Measurements from ENCODE around the gene CSK.

CSK gene

GRCh38 chr15:74802290-74802689 is 20.4 kb downstream of the CSK start:
- H3K36me3 ChIP-seq (ENCODE audit: insufficient read depth, low read length): peaks cover 73% of the 10 kb centered on the region; the same call in 1 of the 2 replicates
- no peaks in the 10 kb centered on the region for H3K9me2 ChIP-seq (replicated peaks; ENCODE audit: low read depth, low read length)
- no peak overlapping the region for H3K4me3 ChIP-seq (ENCODE audit: low read length, poor library complexity, severe bottlenecking)
- no peak overlapping the region for H2AFZ ChIP-seq (ENCODE audit: low read length)
- H3K9me3 ChIP-seq (ENCODE audit: insufficient read depth, low read depth, low read length): no peaks in the 10 kb centered on the region
- H4K20me1 ChIP-seq (ENCODE audit: insufficient read depth, low read length, poor library complexity, severe bottlenecking): peaks cover 24% of the 10 kb centered on the region
- no peaks in the 10 kb centered on the region for H3K27me3 ChIP-seq (ENCODE audit: insufficient read depth, low read length, poor library complexity, severe bottlenecking)
- TF ChIP-seq CTCF (conservative IDR thresholded peaks at IDR 0.05; ENCODE audit: low read length) (no peak), EZH2phosphoT487 (IDR thresholded peaks at IDR 0.05; ENCODE audit: borderline replicate concordance) (no peak)
- H3K9ac ChIP-seq (ENCODE audit: low read depth, low read length, poor library complexity, severe bottlenecking): no peak overlapping the region
- no peaks in the 10 kb centered on the region for H3K4me1 ChIP-seq (ENCODE audit: insufficient read depth, low read length, poor library complexity, severe bottlenecking)
- peaks cover 3% of the 10 kb centered on the region; the same call in 1 of the 2 replicates for H3F3A ChIP-seq (ENCODE audit: low read depth)
- H3K79me2 ChIP-seq (ENCODE audit: insufficient read depth, low read length): peaks cover 12% of the 10 kb centered on the region; the same call in 1 of the 2 replicates
- H3K4me2 ChIP-seq (ENCODE audit: low read depth, low read length, poor library complexity, severe bottlenecking): no peak overlapping the region

- H3K9me2 ChIP-seq (replicated peaks; ENCODE audit: low read depth, low read length): no peaks in the 10 kb centered on the region
- TF ChIP-seq CTCF (conservative IDR thresholded peaks at IDR 0.05; ENCODE audit: low read length): no peak
- TF ChIP-seq EZH2phosphoT487 (IDR thresholded peaks at IDR 0.05; ENCODE audit: borderline replicate concordance): no peak
- no peak overlapping the region for H3K4me2 ChIP-seq (ENCODE audit: low read depth, low read length, poor library complexity, severe bottlenecking)
- H3K9ac ChIP-seq (ENCODE audit: low read depth, low read length, poor library complexity, severe bottlenecking): no peak overlapping the region
- no peak overlapping the region for H3K4me3 ChIP-seq (ENCODE audit: low read length, poor library complexity, severe bottlenecking)
- H3K79me2 ChIP-seq (ENCODE audit: insufficient read depth, low read length): peaks cover 6% of the 10 kb centered on the region; the same call in 1 of the 2 replicates
- H3K27me3 ChIP-seq (ENCODE audit: insufficient read depth, low read length, poor library complexity, severe bottlenecking): no peaks in the 10 kb centered on the region
- H3K4me1 ChIP-seq (ENCODE audit: insufficient read depth, low read length, poor library complexity, severe bottlenecking): no peaks in the 10 kb centered on the region
- no peak overlapping the region for H2AFZ ChIP-seq (ENCODE audit: low read length)
- H3K9me3 ChIP-seq (ENCODE audit: insufficient read depth, low read depth, low read length): no peaks in the 10 kb centered on the region
- H3K36me3 ChIP-seq (ENCODE audit: insufficient read depth, low read length): peaks cover 68% of the 10 kb centered on the region; the same call in 1 of the 2 replicates
- H3F3A ChIP-seq (ENCODE audit: low read depth): peaks cover 3% of the 10 kb centered on the region; the same call in 1 of the 2 replicates
- H4K20me1 ChIP-seq (ENCODE audit: insufficient read depth, low read length, poor library complexity, severe bottlenecking): peaks cover 18% of the 10 kb centered on the region
Measured at GRCh38 chr15:74802862-74803447, 21.1 kb downstream of the CSK start.

GRCh38 chr15:74804935-74805334 is 23.1 kb downstream of the CSK start:
- Histone ChIP-seq H3K9me2 (replicated peaks; ENCODE audit: low read depth, low read length) (no peaks in the 10 kb centered on the region), H3K4me2 (ENCODE audit: low read depth, low read length, poor library complexity, severe bottlenecking) (no peak overlapping the region), H3K79me2 (ENCODE audit: insufficient read depth, low read length) (no peaks in the 10 kb centered on the region), H3K27me3 (ENCODE audit: insufficient read depth, low read length, poor library complexity, severe bottlenecking) (no peaks in the 10 kb centered on the region), H2AFZ (ENCODE audit: low read length) (no peak overlapping the region), H3K36me3 (ENCODE audit: insufficient read depth, low read length) (peaks cover 48% of the 10 kb centered on the region; the same call in 1 of the 2 replicates), H3K9me3 (ENCODE audit: insufficient read depth, low read depth, low read length) (no peaks in the 10 kb centered on the region), H4K20me1 (ENCODE audit: insufficient read depth, low read length, poor library complexity, severe bottlenecking) (peaks cover 6% of the 10 kb centered on the region), H3K4me1 (ENCODE audit: insufficient read depth, low read length, poor library complexity, severe bottlenecking) (no peaks in the 10 kb centered on the region), H3K4me3 (ENCODE audit: low read length, poor library complexity, severe bottlenecking) (no peak overlapping the region), H3F3A (ENCODE audit: low read depth) (peaks cover 3% of the 10 kb centered on the region; the same call in 1 of the 2 replicates), H3K9ac (ENCODE audit: low read depth, low read length, poor library complexity, severe bottlenecking) (no peak overlapping the region)
- TF ChIP-seq CTCF (conservative IDR thresholded peaks at IDR 0.05; ENCODE audit: low read length) (no peak), EZH2phosphoT487 (IDR thresholded peaks at IDR 0.05; ENCODE audit: borderline replicate concordance) (no peak)
